Measurements from ENCODE around the gene TSPEAR.

DNA sequence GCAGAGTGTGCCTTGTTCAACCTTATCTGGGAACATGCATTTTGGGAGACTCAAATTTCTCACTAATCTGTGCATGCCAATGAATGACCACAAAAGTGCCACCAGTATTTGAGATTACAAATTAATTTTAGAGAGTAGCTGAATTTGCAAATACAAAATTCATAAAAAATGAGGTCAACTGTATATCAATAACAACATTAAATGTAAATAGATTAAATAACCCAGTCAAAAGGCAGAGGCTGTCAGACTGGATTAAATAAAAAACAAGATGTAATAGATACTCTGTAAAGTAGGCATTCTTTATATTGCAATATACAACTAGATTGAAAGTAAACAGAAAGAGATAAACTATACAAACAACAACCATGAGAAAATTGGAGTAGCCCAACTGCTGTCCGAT lies 147.3 kb downstream of the TSPEAR start:
- TF ChIP-seq, protein P1, sequence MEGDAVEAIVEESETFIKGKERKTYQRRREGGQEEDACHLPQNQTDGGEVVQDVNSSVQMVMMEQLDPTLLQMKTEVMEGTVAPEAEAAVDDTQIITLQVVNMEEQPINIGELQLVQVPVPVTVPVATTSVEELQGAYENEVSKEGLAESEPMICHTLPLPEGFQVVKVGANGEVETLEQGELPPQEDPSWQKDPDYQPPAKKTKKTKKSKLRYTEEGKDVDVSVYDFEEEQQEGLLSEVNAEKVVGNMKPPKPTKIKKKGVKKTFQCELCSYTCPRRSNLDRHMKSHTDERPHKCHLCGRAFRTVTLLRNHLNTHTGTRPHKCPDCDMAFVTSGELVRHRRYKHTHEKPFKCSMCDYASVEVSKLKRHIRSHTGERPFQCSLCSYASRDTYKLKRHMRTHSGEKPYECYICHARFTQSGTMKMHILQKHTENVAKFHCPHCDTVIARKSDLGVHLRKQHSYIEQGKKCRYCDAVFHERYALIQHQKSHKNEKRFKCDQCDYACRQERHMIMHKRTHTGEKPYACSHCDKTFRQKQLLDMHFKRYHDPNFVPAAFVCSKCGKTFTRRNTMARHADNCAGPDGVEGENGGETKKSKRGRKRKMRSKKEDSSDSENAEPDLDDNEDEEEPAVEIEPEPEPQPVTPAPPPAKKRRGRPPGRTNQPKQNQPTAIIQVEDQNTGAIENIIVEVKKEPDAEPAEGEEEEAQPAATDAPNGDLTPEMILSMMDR (IDR thresholded peaks at IDR 0.05): no peak
- TF ChIP-seq POLR2A (IDR thresholded peaks at IDR 0.05): no peak

All from right lobe of liver (tissue), 4 donors.